HL-60 (cell line): ENCODE data around the gene TAB2.

Experiments used
- TF ChIP-seq, protein P1 (sequence below): IDR thresholded peaks from one replicate; pipeline ENCODE4 v1.5.1; 2011; ENCODE audit warnings: low read length, control low read depth, inconsistent platforms; ENCODE audit not compliant: insufficient read depth
- TF ChIP-seq, protein P2 (sequence below): IDR thresholded peaks from 2 replicates; pipeline ENCODE4 v1.6.1; 2012; ENCODE audit warnings: low read depth; ENCODE audit not compliant: insufficient replicate concordance

DNA sequence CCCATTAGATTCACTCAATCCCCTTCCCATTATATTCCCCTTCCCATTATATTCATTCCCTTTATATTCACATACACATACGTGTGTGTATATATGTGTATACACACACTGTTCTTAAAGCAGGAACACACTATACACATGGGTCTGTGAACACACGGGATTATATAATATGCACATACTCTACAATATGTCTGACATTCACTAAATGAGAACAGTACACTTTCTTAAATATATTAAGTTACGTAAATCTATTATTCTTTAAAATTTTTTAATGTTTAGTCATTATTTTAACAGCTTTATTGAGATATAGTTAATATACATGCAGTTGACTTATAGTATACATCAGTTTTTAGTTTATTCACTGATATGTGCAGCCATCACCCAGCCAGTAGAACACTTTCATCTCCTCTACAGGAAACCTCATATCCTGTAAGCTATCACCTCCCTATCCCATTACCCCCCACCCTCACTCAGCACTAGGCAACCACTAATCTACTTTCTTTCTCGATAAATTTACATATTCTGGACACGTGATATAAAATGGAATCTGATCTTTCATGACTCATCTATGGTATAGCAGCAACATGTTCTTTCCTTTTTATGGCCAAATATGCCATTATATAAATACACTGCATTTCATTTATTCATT lies 68.6 kb downstream of the TAB2 start:
- TF ChIP-seq, protein P1, sequence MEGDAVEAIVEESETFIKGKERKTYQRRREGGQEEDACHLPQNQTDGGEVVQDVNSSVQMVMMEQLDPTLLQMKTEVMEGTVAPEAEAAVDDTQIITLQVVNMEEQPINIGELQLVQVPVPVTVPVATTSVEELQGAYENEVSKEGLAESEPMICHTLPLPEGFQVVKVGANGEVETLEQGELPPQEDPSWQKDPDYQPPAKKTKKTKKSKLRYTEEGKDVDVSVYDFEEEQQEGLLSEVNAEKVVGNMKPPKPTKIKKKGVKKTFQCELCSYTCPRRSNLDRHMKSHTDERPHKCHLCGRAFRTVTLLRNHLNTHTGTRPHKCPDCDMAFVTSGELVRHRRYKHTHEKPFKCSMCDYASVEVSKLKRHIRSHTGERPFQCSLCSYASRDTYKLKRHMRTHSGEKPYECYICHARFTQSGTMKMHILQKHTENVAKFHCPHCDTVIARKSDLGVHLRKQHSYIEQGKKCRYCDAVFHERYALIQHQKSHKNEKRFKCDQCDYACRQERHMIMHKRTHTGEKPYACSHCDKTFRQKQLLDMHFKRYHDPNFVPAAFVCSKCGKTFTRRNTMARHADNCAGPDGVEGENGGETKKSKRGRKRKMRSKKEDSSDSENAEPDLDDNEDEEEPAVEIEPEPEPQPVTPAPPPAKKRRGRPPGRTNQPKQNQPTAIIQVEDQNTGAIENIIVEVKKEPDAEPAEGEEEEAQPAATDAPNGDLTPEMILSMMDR: no peak
- TF ChIP-seq, protein P2, sequence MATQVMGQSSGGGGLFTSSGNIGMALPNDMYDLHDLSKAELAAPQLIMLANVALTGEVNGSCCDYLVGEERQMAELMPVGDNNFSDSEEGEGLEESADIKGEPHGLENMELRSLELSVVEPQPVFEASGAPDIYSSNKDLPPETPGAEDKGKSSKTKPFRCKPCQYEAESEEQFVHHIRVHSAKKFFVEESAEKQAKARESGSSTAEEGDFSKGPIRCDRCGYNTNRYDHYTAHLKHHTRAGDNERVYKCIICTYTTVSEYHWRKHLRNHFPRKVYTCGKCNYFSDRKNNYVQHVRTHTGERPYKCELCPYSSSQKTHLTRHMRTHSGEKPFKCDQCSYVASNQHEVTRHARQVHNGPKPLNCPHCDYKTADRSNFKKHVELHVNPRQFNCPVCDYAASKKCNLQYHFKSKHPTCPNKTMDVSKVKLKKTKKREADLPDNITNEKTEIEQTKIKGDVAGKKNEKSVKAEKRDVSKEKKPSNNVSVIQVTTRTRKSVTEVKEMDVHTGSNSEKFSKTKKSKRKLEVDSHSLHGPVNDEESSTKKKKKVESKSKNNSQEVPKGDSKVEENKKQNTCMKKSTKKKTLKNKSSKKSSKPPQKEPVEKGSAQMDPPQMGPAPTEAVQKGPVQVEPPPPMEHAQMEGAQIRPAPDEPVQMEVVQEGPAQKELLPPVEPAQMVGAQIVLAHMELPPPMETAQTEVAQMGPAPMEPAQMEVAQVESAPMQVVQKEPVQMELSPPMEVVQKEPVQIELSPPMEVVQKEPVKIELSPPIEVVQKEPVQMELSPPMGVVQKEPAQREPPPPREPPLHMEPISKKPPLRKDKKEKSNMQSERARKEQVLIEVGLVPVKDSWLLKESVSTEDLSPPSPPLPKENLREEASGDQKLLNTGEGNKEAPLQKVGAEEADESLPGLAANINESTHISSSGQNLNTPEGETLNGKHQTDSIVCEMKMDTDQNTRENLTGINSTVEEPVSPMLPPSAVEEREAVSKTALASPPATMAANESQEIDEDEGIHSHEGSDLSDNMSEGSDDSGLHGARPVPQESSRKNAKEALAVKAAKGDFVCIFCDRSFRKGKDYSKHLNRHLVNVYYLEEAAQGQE: no peak
